Measurements from ENCODE around the gene TGM4.

DNA sequence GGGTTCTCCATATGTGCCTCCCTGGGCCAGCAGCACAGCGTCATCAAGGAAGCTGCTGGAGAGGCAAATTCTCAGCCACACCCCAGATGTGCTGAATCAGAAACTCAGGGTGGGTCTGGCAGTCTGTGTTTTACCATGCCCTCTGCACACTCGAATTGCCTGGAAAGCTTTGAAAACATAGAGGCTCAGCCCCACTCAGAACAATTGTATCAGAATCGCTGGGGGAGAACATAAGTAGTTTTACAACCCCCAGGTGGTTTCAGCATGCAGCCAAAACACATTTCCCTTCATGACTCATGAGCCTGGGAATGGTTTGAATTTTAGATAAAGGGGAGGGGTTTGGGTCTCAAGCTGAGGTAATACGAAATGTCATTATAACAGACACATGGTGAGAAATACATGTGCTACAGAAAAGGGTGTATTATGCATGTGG lies 9.6 kb downstream of the TGM4 start:
- TF ChIP-seq SP2 (tag by site-specific recombination; IDR thresholded peaks at IDR 0.05) = no peak; the same call in 1 of the 2 replicates
- no peak for TF ChIP-seq PBX3 (CRISPR knock-in tag; IDR thresholded peaks at IDR 0.05)
- no peak for TF ChIP-seq CTCF (tag by site-specific recombination; IDR thresholded peaks at IDR 0.05)
- no peak for TF ChIP-seq ZNF530 (tag by site-specific recombination; IDR thresholded peaks at IDR 0.05; ENCODE audit: low read depth)
- no peak for TF ChIP-seq ZNF830 (tag by site-specific recombination; IDR thresholded peaks at IDR 0.05; ENCODE audit: low read depth)
- no peak for TF ChIP-seq TCF7L2 (IDR thresholded peaks at IDR 0.05; ENCODE audit: borderline replicate concordance, low read depth, low read length)
- TF ChIP-seq ZNF677 (tag by site-specific recombination; IDR thresholded peaks at IDR 0.05) = no peak

All from HEK293 (cell line).